HEK293T (cell line): ENCODE data around the gene CTNNBIP1.

Experiments used
- CTCF ChIA-PET: fragments of 350-600 bp; formaldehyde crosslinking; extraction: SDS; loops from one replicate; lab custom pipeline; 2021; ENCODE audit warnings: antibody characterized with exemption, inconsistent platforms; lab: Yijun Ruan, JAX
- POLR2A ChIA-PET: fragments of 350-600 bp; formaldehyde crosslinking; extraction: SDS; loops from one replicate; lab custom pipeline; 2020; ENCODE audit warnings: antibody characterized with exemption, inconsistent platforms; lab: Yijun Ruan, JAX
- DNase-seq: peaks from one replicate; pipeline ENCODE4 v3.0.0; 2012; ENCODE audit warnings: mixed read lengths; ENCODE audit errors: extremely low spot score
- ARNT ChIP-seq: fragments of 450-650 bp; IDR thresholded peaks from 2 replicates; pipeline ENCODE4 v1.6.1; 2017; ENCODE audit warnings: mild to moderate bottlenecking
- BHLHE40 ChIP-seq: fragments of 450-650 bp; IDR thresholded peaks from 2 replicates; pipeline ENCODE4 v1.6.1; 2016; ENCODE audit warnings: mild to moderate bottlenecking, moderate library complexity, borderline replicate concordance
- CTBP1 ChIP-seq: fragments of 450-650 bp; IDR thresholded peaks from 2 replicates; pipeline ENCODE4 v1.6.1; 2016; ENCODE audit warnings: borderline replicate concordance
- ELF4 ChIP-seq: fragments of 450-650 bp; IDR thresholded peaks from 2 replicates; pipeline ENCODE4 v1.6.1; 2017; ENCODE audit warnings: antibody characterized with exemption
- FOXA1 ChIP-seq: fragments of 450-650 bp; IDR thresholded peaks from 2 replicates; pipeline ENCODE4 v1.6.1; 2016; ENCODE audit warnings: mild to moderate bottlenecking
- FOXK2 ChIP-seq: fragments of 450-650 bp; IDR thresholded peaks from 2 replicates; pipeline ENCODE4 v1.6.1; 2016; ENCODE audit warnings: mild to moderate bottlenecking
- FOXM1 ChIP-seq: fragments of 450-650 bp; IDR thresholded peaks from 2 replicates; pipeline ENCODE4 v1.6.1; 2017; ENCODE audit warnings: mild to moderate bottlenecking, borderline replicate concordance
- HDGF ChIP-seq: fragments of 450-650 bp; IDR thresholded peaks from 2 replicates; pipeline ENCODE4 v1.6.1; 2017; ENCODE audit warnings: antibody characterized with exemption, borderline replicate concordance
- L3MBTL2 ChIP-seq: fragments of 450-650 bp; conservative IDR thresholded peaks from 2 replicates; pipeline ENCODE4 v1.6.1; 2016; ENCODE audit warnings: mild to moderate bottlenecking
- LEF1 ChIP-seq: fragments of 450-650 bp; IDR thresholded peaks from 2 replicates; pipeline ENCODE4 v1.6.1; 2017; ENCODE audit warnings: mild to moderate bottlenecking, borderline replicate concordance
- NFRKB ChIP-seq: fragments of 450-650 bp; IDR thresholded peaks from 2 replicates; pipeline ENCODE4 v1.6.1; 2016; ENCODE audit warnings: mild to moderate bottlenecking, moderate library complexity
- SP1 ChIP-seq: fragments of 450-650 bp; IDR thresholded peaks from 2 replicates; pipeline ENCODE4 v1.6.1; 2017
- SUZ12 ChIP-seq: fragments of 450-650 bp; IDR thresholded peaks from 2 replicates; pipeline ENCODE4 v1.6.1; 2016; ENCODE audit warnings: mild to moderate bottlenecking
- TARDBP ChIP-seq: fragments of 450-650 bp; IDR thresholded peaks from 2 replicates; pipeline ENCODE4 v1.6.1; 2016
- ZNF384 ChIP-seq: fragments of 450-650 bp; IDR thresholded peaks from 2 replicates; pipeline ENCODE4 v1.6.1; 2016
- TF ChIP-seq, protein P1 (sequence below): fragments of 450-650 bp; IDR thresholded peaks from 2 replicates; pipeline ENCODE4 v1.6.1; 2016

Gene CTNNBIP1

DNA sequence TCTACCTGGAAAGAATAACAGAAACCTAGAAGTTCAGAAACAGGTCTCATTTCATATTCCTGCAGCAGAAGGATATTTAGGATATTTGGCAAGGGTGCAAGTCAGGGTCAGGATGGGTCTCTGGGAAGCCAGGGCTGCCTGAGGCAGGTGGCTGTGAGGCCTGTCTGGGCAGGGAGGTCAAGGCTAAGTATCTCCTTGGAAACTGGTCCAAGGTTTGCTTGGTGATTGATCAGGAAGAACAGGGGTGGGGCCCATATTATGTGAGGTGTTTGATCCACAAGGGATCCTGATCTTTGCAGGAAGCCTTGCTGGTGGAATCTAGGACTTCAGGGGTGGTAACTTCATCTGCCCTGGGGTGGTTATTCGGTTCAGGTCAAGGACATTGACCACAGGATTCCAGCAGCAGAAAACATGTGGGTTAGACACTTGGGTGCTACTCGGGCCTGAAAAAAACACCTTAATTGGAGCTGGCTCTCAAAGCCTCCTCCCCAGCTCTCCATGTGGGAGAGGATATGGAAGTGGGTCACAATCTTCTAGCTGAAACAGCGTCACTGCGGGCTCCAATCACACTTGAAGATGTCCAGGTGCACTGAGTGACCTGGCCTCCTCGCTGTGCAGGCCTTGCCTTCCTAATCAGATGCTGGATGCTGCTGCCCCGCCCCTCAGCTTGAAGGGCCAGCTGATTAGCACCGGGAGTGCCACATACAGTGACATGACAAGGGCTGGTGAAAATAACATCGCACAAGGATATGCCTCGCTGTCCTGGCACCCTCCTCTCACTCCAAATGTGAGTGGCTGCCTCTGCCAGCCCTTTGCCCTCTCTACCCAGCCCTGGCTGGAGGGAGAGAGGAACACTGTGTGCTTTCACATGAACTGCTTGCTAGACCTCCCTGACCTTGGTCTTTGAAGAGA, 8.7 kb downstream of the CTNNBIP1 start:
- TF ChIP-seq LEF1 (no peak), CTBP1 (no peak), FOXK2 (no peak), SUZ12 (no peak), ARNT (no peak), ZNF384 (no peak), ELF4 (no peak), L3MBTL2 (no peak), BHLHE40 (no peak), SP1 (no peak), FOXA1 (no peak), NFRKB (no peak), HDGF (no peak), TARDBP (no peak), FOXM1 (no peak)
- TF ChIP-seq, protein P1, sequence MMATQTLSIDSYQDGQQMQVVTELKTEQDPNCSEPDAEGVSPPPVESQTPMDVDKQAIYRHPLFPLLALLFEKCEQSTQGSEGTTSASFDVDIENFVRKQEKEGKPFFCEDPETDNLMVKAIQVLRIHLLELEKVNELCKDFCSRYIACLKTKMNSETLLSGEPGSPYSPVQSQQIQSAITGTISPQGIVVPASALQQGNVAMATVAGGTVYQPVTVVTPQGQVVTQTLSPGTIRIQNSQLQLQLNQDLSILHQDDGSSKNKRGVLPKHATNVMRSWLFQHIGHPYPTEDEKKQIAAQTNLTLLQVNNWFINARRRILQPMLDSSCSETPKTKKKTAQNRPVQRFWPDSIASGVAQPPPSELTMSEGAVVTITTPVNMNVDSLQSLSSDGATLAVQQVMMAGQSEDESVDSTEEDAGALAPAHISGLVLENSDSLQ, result no peak
- POLR2A ChIA-PET, result no interaction called here
- CTCF ChIA-PET, result no interaction called here
- no peak for DNase-seq

DNA sequence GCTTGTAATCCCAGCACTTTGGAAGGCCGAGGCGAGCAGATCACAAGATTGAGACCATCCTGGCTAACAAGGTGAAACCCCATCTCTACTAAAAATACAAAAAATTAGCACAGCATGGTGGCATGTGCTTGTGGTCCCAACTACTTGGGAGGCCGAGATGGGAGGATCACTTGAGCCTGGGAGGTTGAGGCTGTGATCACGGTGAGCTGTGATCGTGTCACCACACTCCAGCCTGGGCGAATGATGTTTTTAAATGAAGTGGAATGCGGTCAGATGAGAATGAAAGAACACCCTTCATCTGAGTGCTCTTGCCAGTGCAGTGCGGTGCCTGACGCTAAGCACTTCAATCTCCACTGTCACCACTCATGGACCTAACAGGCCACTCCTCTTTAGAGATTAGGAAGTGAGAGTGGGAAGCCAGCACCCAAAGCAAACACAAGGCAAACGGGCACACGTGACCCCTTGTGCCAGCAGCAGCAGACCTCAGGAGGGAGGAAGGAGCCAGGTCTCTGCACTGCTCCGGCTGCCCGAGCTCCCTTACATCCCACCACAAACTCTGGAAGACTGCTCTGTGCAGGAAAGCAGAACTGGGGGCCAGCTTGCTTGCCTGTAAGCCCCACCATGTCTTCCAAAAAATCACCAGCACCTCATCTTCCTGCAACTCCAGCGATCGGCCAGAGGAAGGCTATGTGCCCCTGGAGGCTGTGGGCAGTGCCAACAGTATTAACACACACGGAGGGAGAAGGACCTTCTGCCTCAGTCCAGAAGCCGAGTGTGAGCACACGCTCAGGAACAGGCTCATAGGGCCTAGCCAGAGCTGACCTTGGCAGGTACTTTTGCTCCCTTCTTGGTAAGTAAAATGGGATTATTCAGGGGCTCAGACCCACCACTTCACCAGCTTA, 9.7 kb downstream of the CTNNBIP1 start:
- ChIA-PET POLR2A (no interaction called here), CTCF (no interaction called here)
- DNase-seq, result no peak
- TF ChIP-seq FOXM1, result no peak
- no peak for TF ChIP-seq FOXA1
- TF ChIP-seq L3MBTL2, result no peak
- TF ChIP-seq SUZ12, result no peak
- no peak for TF ChIP-seq NFRKB
- no peak for TF ChIP-seq ELF4
- no peak for TF ChIP-seq ARNT
- no peak for TF ChIP-seq ZNF384
- no peak for TF ChIP-seq BHLHE40
- no peak for TF ChIP-seq FOXK2
- no peak for TF ChIP-seq CTBP1

DNA sequence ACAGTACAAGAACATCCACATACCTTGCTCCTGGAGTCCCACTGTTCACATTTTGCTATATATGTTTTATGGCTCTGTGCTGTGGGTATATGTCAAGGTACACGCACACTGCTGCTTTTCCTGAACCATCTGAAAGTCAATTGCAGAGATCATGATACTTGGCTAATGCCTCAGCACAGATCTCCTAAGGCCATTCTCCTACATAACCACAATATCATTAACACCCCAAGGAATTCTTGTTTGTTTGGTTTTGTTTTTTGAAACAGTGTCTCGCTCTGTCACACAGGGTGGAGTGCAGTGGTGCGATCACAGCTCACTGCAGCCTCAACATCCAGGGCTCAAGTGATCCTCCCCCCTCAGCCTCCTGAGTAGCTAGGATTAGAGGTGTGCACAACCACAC, 16.0 kb downstream of the CTNNBIP1 start:
- ChIA-PET POLR2A (no interaction called here), CTCF (no interaction called here)
- no peak for TF ChIP-seq FOXK2
- TF ChIP-seq ELF4, result no peak
- no peak for TF ChIP-seq NFRKB
- TF ChIP-seq HDGF, result no peak
- TF ChIP-seq SUZ12, result no peak
- DNase-seq, result no peak

DNA sequence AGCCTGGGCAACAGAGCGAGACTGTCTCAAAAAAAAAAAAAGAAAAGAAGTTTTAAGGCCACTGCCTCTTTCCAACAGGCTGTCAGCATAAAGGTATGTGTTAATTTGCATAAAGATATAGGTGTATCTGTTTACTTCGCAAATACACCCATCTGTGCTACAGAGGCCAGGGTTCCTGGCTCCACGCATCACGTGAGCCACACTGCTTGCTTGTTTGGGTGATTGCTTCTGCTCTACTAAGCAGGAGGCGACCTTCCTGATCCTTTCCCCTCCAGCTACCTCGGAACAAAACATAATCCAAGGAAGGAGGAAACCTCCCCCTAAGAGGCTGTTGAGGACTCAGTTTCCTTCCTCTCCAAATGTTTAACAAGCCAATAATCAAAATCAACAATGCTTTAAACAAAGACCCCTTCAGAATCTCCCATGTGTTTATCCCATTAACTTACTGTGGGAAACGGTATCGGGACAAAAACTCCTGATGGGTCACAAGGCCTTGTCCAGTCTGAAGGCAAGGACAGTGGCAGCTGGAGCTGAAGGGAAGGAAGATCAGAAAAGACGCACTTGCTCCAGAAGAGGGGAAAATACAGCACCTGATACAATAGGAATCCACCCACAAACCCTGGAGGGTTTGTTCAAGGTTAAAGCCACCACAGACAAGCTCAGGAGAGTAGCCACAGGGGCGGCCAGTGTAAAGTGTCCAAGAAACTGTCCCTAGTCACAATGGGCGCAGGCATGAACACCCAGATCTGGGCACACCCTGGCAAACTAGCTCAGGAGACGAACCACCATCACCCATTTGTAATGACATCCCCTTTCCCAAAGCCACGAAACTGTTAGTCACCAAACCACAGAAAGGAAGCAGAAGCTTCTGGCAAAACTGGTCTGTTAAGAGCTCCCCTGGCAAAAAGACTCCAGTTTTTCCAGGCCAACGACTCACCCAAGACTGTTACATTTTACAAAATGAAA, 17.2 kb downstream of the CTNNBIP1 start:
- TF ChIP-seq HDGF (no peak), FOXM1 (no peak), BHLHE40 (no peak), SP1 (no peak), SUZ12 (no peak), ELF4 (no peak), NFRKB (no peak), ARNT (no peak), L3MBTL2 (no peak), FOXA1 (no peak), FOXK2 (no peak), LEF1 (no peak), CTBP1 (no peak), TARDBP (no peak), ZNF384 (no peak)
- TF ChIP-seq, protein P1, result no peak
- POLR2A ChIA-PET, result no interaction called here
- no peak for DNase-seq
- CTCF ChIA-PET, result no interaction called here

DNA sequence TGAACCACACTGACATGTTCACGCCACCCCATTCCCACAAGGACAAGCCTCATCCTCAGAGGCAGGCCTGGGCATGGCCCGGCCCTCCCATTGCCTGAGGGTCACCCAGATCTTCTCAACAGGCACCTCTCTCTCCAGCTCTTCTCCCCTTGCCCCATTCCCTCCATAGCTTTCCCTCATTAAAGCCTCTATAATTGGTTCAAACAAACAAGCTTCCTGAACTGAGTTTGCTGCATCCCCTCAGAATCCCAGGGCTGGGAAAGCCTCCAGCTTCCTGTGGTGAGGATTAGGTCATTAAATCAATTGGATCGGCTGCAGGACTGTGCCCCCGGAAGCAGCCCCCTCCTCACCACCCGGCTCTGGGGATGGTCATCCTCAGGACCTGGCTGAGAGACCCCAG, 18.9 kb downstream of the CTNNBIP1 start:
- no peak for DNase-seq
- TF ChIP-seq ZNF384 (no peak), FOXK2 (no peak), BHLHE40 (no peak), FOXA1 (no peak), SP1 (no peak), CTBP1 (no peak), TARDBP (no peak), L3MBTL2 (no peak), LEF1 (no peak), ELF4 (no peak), SUZ12 (no peak), FOXM1 (no peak), HDGF (no peak)
- TF ChIP-seq, protein P1, result no peak
- ChIA-PET POLR2A (interaction anchor here (0.6 kb wide), 1 partner anchor 52 kb away, joined by 3 read pairs; the partner anchor contains the start of genes LZIC and NMNAT1), CTCF (no interaction called here)
